ENCODE data around the gene POLRMT.
A peak's percentile ranks its signal among the peaks of the same experiment; 100 is the strongest.

POLRMT gene

GRCh38 chr19:570937-571565 is 62.3 kb downstream of the POLRMT start:
- Histone ChIP-seq H3K27ac (peak overlapping the region; percentile 99), H3K9me3 (ENCODE audit: severe bottlenecking) (peaks cover 5% of the 10 kb centered on the region), H3K27me3 (ENCODE audit: insufficient read depth, low read depth, severe bottlenecking) (no peaks in the 10 kb centered on the region), H3K36me3 (peaks cover 42% of the 10 kb centered on the region), H3K4me3 (ENCODE audit: low read depth, low read length) (peak overlapping the region; percentile 79)
- peak; percentile 85 for DNase-seq
- no peak for TF ChIP-seq CTCF (IDR thresholded peaks at IDR 0.05; ENCODE audit: low read depth, low read length)

- H3K36me3 ChIP-seq: peaks cover 37% of the 10 kb centered on the region
- no peak for DNase-seq
- H3K27ac ChIP-seq: peak overlapping the region; percentile 59
- no peaks in the 10 kb centered on the region for H3K27me3 ChIP-seq (ENCODE audit: insufficient read depth, low read depth, severe bottlenecking)
- H3K9me3 ChIP-seq (ENCODE audit: severe bottlenecking): peaks cover 5% of the 10 kb centered on the region
- H3K4me3 ChIP-seq (ENCODE audit: low read depth, low read length): no peak overlapping the region
- TF ChIP-seq CTCF (IDR thresholded peaks at IDR 0.05; ENCODE audit: low read depth, low read length): no peak
Observed at GRCh38 chr19:570251-570686, 63.1 kb downstream of the POLRMT start.

GRCh38 chr19:567296-567900 is 65.9 kb downstream of the POLRMT start:
- Histone ChIP-seq H3K4me3 (ENCODE audit: low read depth, low read length) (no peak overlapping the region), H3K27me3 (ENCODE audit: insufficient read depth, low read depth, severe bottlenecking) (no peaks in the 10 kb centered on the region), H3K36me3 (peaks cover 10% of the 10 kb centered on the region), H3K27ac (no peak overlapping the region), H3K9me3 (ENCODE audit: severe bottlenecking) (peaks cover 5% of the 10 kb centered on the region)
- no peak for DNase-seq
- TF ChIP-seq CTCF (IDR thresholded peaks at IDR 0.05; ENCODE audit: low read depth, low read length): no peak

All from WERI-Rb-1 (cell line).